OCI-LY7 (cell line): Measurements from ENCODE around the gene ZNF831. TPM values are rescaled to one million over a fixed set of nuclear protein-coding genes. Genes with fewer than 3 reads are reported as not detected.

Experiments used
- BruUV-seq: library from RNA; stranded (reverse); fragments of 400-500 nt; replicated peaks from 2 replicates; lab custom pipeline; 2021; lab: Mats Ljungman, UMichigan
- CTCF ChIA-PET: fragments of 300-600 bp; sonication (Branson Sonifier 250); formaldehyde crosslinking; loops from one replicate; lab custom pipeline; 2022; ENCODE audit warnings: antibody characterized with exemption; ENCODE audit not compliant: unreplicated experiment; lab: Charles Lee
- POLR2A ChIA-PET: fragments of 300-600 bp; sonication (Branson Sonifier 250); formaldehyde crosslinking; loops from one replicate; lab custom pipeline; 2022; ENCODE audit warnings: antibody characterized with exemption; lab: Charles Lee
- DNase-seq: peaks from one replicate; pipeline ENCODE4 v3.0.0-alpha.2; 2015; ENCODE audit warnings: low spot score
- H2AFZ ChIP-seq: fragments of 200-600 bp; sonication (generic), shearing (Covaris generic); 2 replicates; pipeline ENCODE4 v1.6.1; 2014; ENCODE audit warnings: mild to moderate bottlenecking, antibody characterized with exemption, low read length, moderate library complexity
- H3K27ac ChIP-seq: fragments of 200-600 bp; sonication (generic); 2 replicates; pipeline ENCODE4 v1.5.1; 2014; ENCODE audit warnings: mixed run types, low read depth, mild to moderate bottlenecking, moderate library complexity, low read length, inconsistent platforms; ENCODE audit not compliant: poor library complexity, severe bottlenecking
- H3K36me3 ChIP-seq: fragments of 200-600 bp; sonication (generic); 2 replicates; pipeline ENCODE4 v1.6.1; 2014; ENCODE audit warnings: mild to moderate bottlenecking, antibody characterized with exemption, low read length, moderate library complexity, mixed read lengths; ENCODE audit not compliant: insufficient read depth
- H3K4me1 ChIP-seq: fragments of 200-600 bp; sonication (generic); 2 replicates; pipeline ENCODE4 v1.5.1; 2014; ENCODE audit warnings: mild to moderate bottlenecking, low read length; ENCODE audit not compliant: insufficient read depth, poor library complexity, severe bottlenecking
- H3K4me2 ChIP-seq: fragments of 200-600 bp; sonication (generic); 2 replicates; pipeline ENCODE4 v1.6.1; 2014; ENCODE audit warnings: mild to moderate bottlenecking, low read length
- H3K4me3 ChIP-seq: fragments of 200-600 bp; sonication (generic); 2 replicates; pipeline ENCODE4 v1.5.1; 2014; ENCODE audit warnings: mild to moderate bottlenecking, low read depth, low read length; ENCODE audit not compliant: poor library complexity, severe bottlenecking
- H3K79me2 ChIP-seq: fragments of 200-600 bp; sonication (generic); 2 replicates; pipeline ENCODE4 v1.6.1; 2016; ENCODE audit warnings: low read depth, mild to moderate bottlenecking, low read length, moderate library complexity, mixed read lengths; ENCODE audit not compliant: insufficient read depth
- H3K9me2 ChIP-seq: fragments of 200-600 bp; sonication (generic); 2 replicates; pipeline ENCODE4 v1.6.1; 2016; ENCODE audit warnings: mild to moderate bottlenecking, low read length, mixed read lengths; ENCODE audit not compliant: insufficient read depth
- H3K9me3 ChIP-seq: fragments of 200-600 bp; sonication (generic); 2 replicates; pipeline ENCODE4 v1.6.1; 2014; ENCODE audit warnings: mild to moderate bottlenecking, mixed run types, low read length, mixed read lengths
- H4K20me1 ChIP-seq: fragments of 200-600 bp; sonication (generic); 2 replicates; pipeline ENCODE4 v1.6.1; 2014; ENCODE audit warnings: mild to moderate bottlenecking, antibody characterized with exemption, low read length, moderate library complexity, mixed read lengths; ENCODE audit not compliant: insufficient read depth
- EZH2phosphoT487 ChIP-seq: fragments of 200-600 bp; sonication (generic); IDR thresholded peaks from 2 replicates; pipeline ENCODE4 v1.6.1; 2018; ENCODE audit warnings: low read depth, borderline replicate concordance, mild to moderate bottlenecking, mixed run types, antibody characterized with exemption, low read length, moderate library complexity, mixed read lengths
- intact Hi-C: fragments of 100-400 bp; cut with micrococcal nuclease; formaldehyde crosslinking; loops from one replicate; pipeline ENCODE4 v1.10.0; 2022; ENCODE audit not compliant: unreplicated experiment
- total RNA-seq, 2 experiments: library from RNA; depleted of rRNA in 1 of 2; stranded (reverse); fragments of >200 nt in 1 of 2; shearing (Covaris generic) in 1 of 2; gene quantifications; 2 replicates each; pipeline ENCODE4 v1.2.3, GENCODE V29; 2014 to 2022
- TF ChIP-seq, protein P1 (sequence below): fragments of 200-600 bp; sonication (generic); conservative IDR thresholded peaks from 2 replicates; pipeline ENCODE4 v1.5.1; 2014; ENCODE audit warnings: mild to moderate bottlenecking, antibody characterized with exemption, low read length, moderate library complexity, mixed read lengths

The ZNF831 gene
- total RNA-seq, 2 experiments from 2014 or later: 5.9 to 6.3 TPM

DNA sequence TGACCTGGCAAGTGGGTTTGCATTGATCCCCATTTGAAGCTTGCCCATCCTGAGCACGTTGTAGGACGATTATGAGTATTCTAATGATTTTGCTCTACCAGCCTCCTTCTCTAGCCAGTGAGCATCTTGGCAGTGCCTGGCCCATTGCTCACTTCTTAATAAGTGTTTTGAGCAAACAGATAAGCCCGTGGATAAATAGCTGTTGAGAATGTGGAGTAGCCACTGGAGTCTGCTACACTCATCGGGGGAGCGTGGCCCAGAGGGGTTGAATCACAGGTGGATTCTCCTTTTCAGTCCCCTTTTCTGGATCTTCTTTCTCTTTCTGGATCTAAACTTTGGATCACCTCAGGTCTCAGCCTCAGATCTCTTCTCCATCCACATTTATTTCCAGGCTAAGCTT, 120.8 kb downstream of the ZNF831 start:
- no peaks in the 10 kb centered on the region for H3K9me2 ChIP-seq
- no peaks in the 10 kb centered on the region for H3K4me1 ChIP-seq
- H3K4me3 ChIP-seq: no peak overlapping the region
- intact Hi-C loops: no loop called here
- ChIA-PET POLR2A (no interaction called here), CTCF (no interaction called here)
- no peaks in the 10 kb centered on the region for H3K79me2 ChIP-seq
- no peak overlapping the region for H3K27ac ChIP-seq
- no peaks in the 10 kb centered on the region for H3K36me3 ChIP-seq
- TF ChIP-seq EZH2phosphoT487: no peak
- TF ChIP-seq, protein P1, sequence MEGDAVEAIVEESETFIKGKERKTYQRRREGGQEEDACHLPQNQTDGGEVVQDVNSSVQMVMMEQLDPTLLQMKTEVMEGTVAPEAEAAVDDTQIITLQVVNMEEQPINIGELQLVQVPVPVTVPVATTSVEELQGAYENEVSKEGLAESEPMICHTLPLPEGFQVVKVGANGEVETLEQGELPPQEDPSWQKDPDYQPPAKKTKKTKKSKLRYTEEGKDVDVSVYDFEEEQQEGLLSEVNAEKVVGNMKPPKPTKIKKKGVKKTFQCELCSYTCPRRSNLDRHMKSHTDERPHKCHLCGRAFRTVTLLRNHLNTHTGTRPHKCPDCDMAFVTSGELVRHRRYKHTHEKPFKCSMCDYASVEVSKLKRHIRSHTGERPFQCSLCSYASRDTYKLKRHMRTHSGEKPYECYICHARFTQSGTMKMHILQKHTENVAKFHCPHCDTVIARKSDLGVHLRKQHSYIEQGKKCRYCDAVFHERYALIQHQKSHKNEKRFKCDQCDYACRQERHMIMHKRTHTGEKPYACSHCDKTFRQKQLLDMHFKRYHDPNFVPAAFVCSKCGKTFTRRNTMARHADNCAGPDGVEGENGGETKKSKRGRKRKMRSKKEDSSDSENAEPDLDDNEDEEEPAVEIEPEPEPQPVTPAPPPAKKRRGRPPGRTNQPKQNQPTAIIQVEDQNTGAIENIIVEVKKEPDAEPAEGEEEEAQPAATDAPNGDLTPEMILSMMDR: no peak
- H4K20me1 ChIP-seq: no peaks in the 10 kb centered on the region
- no peak overlapping the region for H2AFZ ChIP-seq
- DNase-seq: no peak
- H3K4me2 ChIP-seq: no peak overlapping the region
- no TSS peak for BruUV-seq
- H3K9me3 ChIP-seq: no peaks in the 10 kb centered on the region

DNA sequence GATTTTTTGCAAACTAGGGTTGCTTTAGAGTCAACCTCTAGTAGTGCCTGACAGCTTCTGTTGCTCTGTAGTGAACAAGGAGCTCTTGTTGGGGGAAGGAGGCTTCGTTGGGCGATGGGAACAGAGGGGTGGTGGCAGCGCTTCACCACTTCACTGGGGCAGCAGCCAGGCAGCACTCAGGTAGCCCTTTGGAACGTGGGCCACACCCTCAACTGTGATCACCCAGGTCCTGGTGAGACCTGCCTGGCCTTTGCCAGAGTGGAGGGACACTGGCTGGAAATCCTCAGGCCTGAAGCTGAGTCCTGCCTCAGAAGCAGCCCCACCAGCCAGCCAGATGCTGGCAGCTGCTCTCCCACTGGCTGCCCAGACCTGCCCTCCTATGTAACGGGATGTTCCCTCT, 126.4 kb downstream of the ZNF831 start:
- no peaks in the 10 kb centered on the region for H3K9me2 ChIP-seq
- ChIA-PET POLR2A (no interaction called here), CTCF (no interaction called here)
- DNase-seq: no peak
- H3K36me3 ChIP-seq: no peaks in the 10 kb centered on the region
- no peaks in the 10 kb centered on the region for H3K79me2 ChIP-seq
- intact Hi-C loops: no loop called here
- TF ChIP-seq EZH2phosphoT487: no peak
- TF ChIP-seq, protein P1: no peak
- no TSS peak for BruUV-seq
- H3K4me2 ChIP-seq: no peak overlapping the region
- no peaks in the 10 kb centered on the region for H3K4me1 ChIP-seq
- no peak overlapping the region for H3K4me3 ChIP-seq
- no peaks in the 10 kb centered on the region for H3K9me3 ChIP-seq
- no peaks in the 10 kb centered on the region for H4K20me1 ChIP-seq
- H3K27ac ChIP-seq: no peak overlapping the region
- no peak overlapping the region for H2AFZ ChIP-seq

DNA sequence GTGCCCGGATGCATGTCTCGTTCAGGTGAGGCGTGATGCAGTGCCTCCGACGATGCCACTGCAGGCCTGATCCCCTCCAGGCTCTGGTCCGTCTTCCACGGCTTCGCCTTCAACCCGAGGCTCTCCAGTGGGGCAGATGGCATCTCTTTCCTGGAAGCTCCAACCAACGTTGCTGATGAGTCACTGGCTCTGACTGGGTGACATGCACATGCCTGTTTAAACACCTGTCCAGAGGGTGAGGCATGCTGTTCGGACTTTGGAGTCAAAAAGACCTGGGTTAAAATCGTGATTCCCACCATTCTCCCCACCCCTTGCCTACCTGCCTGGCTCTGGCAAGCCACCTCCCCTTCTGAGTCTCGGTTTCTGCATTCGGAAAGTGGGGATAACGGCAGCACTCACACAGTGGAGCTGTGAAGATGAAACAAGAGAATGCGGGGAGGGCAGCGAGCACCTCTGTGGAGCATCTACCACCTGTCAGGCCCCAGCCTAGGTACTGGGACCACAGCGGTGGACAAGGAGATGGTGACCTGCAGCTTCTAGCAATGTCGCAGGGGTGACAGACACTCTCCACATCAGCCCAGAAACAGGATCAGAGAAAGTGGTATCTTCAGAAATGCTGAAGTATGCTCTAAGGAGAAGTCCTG, 128.2 kb downstream of the ZNF831 start:
- Histone ChIP-seq H3K9me2 (no peaks in the 10 kb centered on the region), H3K4me2 (no peak overlapping the region), H4K20me1 (no peaks in the 10 kb centered on the region), H3K36me3 (no peaks in the 10 kb centered on the region), H3K9me3 (no peaks in the 10 kb centered on the region), H3K79me2 (no peaks in the 10 kb centered on the region), H2AFZ (no peak overlapping the region), H3K27ac (no peak overlapping the region), H3K4me3 (no peak overlapping the region), H3K4me1 (no peaks in the 10 kb centered on the region)
- CTCF ChIA-PET: no interaction called here
- DNase-seq: no peak
- intact Hi-C loops: no loop called here
- TF ChIP-seq, protein P1: no peak
- TF ChIP-seq EZH2phosphoT487: no peak
- BruUV-seq: no TSS peak
- POLR2A ChIA-PET: no interaction called here
